8988T (cell line): ENCODE measurements around the gene CFAP251.
A peak's percentile ranks its signal among the peaks of the same experiment; 100 is the strongest.
"Not testable (repeated sequence)": the region's sequence is repeated elsewhere in the genome, so short reads cannot be mapped to it uniquely, and the experiment has no call there.

ENCODE experiments used
- DNase-seq: peaks from one replicate; pipeline ENCODE4 v3.0.0; 2011

CFAP251 gene

DNA sequence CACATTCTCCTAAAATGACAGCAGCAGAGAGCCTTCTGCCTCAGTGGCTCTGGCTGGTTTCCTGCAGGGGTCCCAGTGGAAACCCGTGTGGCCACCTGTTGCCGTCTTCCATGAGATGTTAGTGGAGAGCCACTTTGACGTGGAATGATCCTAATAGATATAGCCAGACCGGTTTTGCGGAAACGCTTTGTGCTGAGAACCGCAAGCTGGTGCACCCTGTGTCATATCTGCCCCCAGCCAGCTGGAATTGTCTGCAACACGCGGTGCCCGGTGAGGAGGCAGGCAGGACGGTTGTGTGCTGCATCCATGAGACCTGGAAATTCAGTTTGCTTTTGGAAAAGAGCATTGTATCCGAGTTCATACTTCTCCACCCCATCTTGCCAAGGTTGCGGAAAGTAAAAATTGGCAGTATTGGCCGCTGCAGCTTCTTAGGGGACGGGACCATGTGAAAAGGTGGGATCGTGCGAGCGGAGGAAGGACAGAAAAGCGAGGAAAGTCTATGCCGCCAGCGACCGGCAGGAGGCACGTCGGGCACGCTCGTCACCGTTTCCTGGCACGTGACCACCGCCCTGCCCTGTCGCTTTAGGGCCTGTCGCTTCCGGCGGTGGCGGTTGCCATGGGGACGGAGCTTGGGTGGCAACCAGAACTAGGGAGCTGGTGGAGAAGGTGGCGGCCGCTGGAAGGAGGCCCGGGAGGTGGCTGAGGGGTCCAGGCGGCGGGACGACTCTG, at the start of gene CFAP251:
CFAP251 (plus strand) TSS at position 643 of the 729 bp plus-strand sequence. CDS start 2,714 bp downstream, outside the sequence.
- peak; percentile 95 for DNase-seq

DNA sequence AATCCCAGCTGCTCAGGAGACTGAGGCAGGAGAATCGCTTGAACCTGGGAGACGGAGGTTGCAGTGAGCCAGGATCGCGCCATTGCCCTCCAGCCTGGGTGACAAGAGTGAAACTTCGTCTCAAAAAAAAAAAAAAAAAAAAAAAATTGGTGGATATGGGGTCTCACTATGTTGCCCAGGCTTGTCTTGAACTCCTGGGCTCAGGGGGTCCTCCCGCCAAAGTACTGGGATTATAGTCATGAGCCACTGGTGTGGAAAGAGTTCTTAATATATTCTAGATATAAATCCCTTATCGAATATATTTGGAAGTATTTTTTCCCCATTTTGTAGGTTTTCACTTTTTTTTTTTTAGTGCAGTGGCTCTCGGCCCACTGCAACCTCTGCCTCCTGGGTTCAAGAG, 49.2 kb upstream of the CFAP251 start:
- DNase-seq: not testable (repeated sequence)

- DNase-seq: no peak
These were observed 46.9 kb upstream of the CFAP251 start for GRCh38 chr12:121871467-121871866.

- no peak for DNase-seq
These were observed 45.7 kb upstream of the CFAP251 start for GRCh38 chr12:121872546-121873215.

- DNase-seq: no peak
These were observed 45.2 kb upstream of the CFAP251 start for GRCh38 chr12:121873216-121873569.

DNA sequence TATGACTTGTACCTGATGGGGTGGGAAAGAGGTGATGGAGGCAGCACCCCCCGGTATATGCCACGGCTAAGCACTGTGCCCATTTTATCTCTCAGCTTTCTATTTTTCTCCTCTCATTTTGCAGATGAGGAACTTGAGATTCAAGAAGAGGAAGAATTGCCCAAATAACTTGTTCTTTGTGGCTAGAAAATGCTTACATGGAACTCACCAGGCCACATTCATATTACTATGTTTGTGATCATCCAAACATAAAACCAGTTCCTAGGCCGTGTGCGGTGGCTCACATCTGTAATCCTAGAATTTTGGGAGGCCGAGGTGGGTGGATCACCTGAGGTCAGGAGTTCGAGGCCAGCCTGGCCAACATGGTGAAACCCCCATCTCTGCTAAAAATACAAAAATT, 44.3 kb upstream of the CFAP251 start:
- DNase-seq: no peak

DNA sequence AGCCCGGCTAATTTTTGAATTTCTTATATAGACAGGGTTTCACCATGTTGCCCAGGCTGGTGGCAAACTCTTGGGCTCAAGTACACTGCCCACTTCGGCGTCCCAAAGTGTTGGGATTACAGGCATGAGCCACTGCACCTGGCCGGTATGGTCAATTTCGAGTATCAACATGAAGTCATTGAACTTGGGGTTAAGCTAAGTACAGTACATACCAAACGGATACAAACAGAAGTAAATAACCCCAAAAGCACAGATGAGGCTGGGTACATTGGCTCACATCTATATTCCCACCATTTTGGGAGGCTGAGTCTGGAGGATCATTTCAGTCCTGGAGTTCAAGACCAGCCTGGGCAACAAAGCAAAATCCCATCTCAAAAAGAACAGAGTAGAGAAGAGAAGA, 42.8 kb upstream of the CFAP251 start:
- DNase-seq: no peak

DNA sequence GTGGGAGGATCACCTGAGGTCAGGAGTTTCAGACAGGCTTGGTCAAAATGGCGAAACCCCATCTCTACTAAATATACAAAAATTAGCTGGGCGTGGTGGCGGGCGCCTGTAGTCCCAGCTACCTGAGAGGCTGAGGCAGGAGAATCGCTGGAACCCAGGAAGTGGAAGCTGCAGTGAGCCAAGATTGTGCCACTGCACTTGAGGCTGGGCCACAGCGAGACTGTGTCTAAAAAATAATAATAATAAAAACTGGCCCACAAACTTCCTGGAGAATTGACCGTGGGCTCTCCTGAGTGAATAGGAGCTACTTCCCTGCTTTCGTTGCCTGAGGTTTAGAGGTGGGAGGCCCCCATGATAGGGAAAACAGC, 42.3 kb upstream of the CFAP251 start:
- DNase-seq: not testable (repeated sequence)

- DNase-seq: no peak
These were observed 35.1 kb upstream of the CFAP251 start for GRCh38 chr12:121883315-121883660.

DNA sequence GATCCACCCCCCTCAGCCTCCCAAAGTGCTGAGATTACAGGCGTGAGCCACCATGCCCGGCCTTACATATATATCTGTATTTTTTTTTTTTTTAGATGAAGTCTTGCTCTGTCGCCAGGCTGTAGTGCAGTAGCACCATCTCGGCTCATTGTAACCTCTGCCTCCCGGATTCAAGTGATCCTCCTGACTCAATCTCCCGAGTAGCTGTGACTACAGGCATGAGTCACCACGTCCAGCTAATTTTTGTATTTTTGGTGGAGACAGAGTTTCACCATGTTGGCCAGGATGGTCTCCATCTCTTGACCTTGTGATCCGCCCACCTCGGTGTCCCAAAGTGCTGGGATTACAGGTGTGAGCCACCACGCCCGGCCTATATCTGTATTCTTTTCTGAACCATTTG, 33.3 kb upstream of the CFAP251 start:
- not testable (repeated sequence) for DNase-seq

GRCh38 chr12:121888083-121888477, 30.3 kb upstream of the CFAP251 start:
- DNase-seq: no peak

GRCh38 chr12:121888478-121889273, 29.7 kb upstream of the CFAP251 start, which contains the start of gene PSMD9:
TSS of gene PSMD9 (plus strand) at chr12:121888790. CDS start at chr12:121888857, 67 bp downstream.
- DNase-seq: peak; percentile 91

DNA sequence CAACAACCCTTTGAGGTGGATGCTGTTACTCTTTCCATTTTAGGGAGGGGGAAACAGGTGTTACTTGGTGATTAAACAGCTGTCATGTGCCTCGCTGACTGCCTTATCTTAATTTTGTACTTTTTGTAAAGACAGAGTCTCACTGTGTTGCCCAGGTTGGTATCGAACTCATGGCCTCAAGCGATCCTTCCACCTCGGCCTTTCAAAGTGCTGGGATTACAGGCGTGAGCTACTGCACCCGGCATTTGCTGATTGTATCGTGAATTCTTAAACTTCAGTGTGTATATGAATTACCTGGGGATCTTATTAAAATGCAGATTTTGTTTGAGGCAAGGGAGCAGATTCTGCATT, 29.1 kb upstream of the CFAP251 start:
- DNase-seq: no peak

- DNase-seq: not testable (repeated sequence)
These were observed 28.7 kb upstream of the CFAP251 start for GRCh38 chr12:121889661-121890060.

- DNase-seq: no peak
These were observed 25.5 kb upstream of the CFAP251 start for GRCh38 chr12:121892673-121893561.

- DNase-seq: no peak
These were observed 24.4 kb upstream of the CFAP251 start for GRCh38 chr12:121893961-121894460.

DNA sequence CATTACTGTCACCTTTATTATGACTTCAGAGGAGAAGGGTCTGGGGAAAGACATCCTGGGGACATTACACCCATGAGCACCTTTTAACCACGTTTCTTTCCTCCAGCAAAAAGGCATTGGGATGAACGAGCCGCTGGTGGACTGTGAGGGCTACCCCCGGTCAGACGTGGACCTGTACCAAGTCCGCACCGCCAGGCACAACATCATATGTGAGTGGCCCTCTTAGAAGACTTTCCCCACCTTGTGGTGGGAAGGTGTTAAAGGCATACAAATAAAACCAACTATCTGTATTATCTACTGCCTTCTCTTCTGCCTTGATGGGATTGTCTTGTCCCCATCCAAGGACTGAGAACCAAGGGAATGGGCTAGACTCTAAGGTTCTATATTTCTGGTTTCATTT, 23.8 kb upstream of the CFAP251 start:
- DNase-seq: peak; percentile 46

DNA sequence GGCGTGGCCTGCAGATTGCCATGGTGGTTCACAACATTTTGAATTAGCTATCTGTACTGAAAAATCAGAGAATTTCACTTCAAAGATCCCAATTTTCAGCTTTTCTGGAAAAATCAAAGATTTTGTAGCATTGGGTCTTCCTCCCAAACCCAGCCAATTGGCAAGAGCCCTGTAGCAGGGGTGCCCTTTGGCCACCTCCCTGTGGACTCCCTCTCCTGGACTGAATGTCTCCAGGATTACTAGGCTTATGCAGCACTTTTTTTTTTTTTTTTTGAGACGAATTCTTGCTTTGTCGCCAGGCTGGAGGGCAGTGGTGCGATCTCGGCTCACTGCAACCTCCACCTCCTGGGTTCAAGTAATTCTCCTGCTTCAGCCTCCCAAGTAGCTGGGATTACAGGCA, 20.1 kb upstream of the CFAP251 start:
- no peak for DNase-seq

DNA sequence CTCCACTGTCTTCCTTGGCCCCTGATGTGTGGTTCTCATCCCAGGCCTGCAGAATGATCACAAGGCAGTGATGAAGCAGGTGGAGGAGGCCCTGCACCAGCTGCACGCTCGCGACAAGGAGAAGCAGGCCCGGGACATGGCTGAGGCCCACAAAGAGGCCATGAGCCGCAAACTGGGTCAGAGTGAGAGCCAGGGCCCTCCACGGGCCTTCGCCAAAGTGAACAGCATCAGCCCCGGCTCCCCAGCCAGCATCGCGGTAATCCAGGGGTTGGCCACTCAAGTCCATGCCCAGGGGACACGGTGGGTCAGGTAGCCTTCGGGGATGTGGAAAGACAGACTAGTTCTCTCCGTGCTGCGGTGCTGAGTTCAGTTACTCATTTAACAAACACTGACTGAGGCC, 18.8 kb upstream of the CFAP251 start:
- DNase-seq: no peak

DNA sequence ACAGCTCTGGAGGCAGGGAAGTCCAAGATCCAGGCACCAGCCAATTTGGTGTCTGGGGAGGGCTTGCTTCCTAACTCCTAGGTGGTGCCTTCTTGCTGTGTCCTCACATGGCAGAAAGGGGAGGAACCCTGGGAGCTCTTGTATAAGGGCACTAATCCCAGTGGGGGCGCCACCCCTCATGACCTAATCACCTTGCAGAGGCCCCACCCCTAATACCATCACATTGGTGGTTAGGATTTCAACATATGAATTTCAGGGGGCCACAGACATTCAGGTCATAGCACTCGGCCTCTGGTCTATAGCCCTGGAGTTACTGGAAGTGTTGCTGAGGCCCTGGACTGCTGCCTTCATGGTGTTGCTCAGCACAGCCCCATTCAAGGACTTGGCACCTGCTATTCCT, 15.2 kb upstream of the CFAP251 start:
- DNase-seq: no peak

- no peak for DNase-seq
These were observed 12.6 kb upstream of the CFAP251 start for GRCh38 chr12:121905746-121906145.

DNA sequence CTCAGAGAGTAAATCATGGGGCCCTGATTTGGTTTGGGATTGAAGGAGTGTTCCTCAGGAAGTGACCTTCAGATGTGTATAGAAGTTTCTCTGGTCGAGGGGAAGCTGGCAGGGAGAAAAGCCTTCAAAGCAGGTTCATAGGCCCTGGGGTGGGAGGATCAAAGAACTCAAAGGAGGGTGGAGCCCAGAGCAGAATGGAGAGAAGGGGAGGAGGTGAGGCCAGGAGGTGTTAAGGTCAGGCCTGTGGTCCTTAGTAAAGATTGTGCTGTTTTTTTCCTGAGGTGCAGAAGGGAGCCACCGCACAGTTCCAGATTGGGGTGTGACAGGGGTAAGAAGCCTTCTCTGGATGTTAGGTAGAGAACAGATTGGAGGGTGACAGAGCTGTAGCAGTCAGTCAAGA, 9.7 kb upstream of the CFAP251 start:
- DNase-seq: no peak
